NCI-H2227 (cell line): Measurements from ENCODE around the gene NOL4L.

ENCODE experiments used
- DNase-seq: peaks from one replicate; lab custom pipeline; 2025; ENCODE audit not compliant: unreplicated experiment; lab: John Stamatoyannopoulos, UW

NOL4L gene

GRCh38 chr20:32527447-32528055 lies 57.6 kb downstream of the NOL4L start:
- DNase-seq, result peak; percentile 23

GRCh38 chr20:32527052-32527446 lies 58.1 kb downstream of the NOL4L start:
- DNase-seq, result no peak

- DNase-seq, result no peak
Observed at GRCh38 chr20:32526541-32526940, 58.6 kb downstream of the NOL4L start.

GRCh38 chr20:32526125-32526524 lies 59.0 kb downstream of the NOL4L start:
- DNase-seq, result no peak

- peak; percentile 31 for DNase-seq
Observed at GRCh38 chr20:32524829-32525501, 60.2 kb downstream of the NOL4L start.

- DNase-seq, result no peak
Observed at GRCh38 chr20:32523613-32524213, 61.4 kb downstream of the NOL4L start.

- peak; percentile 27 for DNase-seq
Observed at GRCh38 chr20:32522776-32523612, 62.1 kb downstream of the NOL4L start.

GRCh38 chr20:32522526-32522775 lies 62.7 kb downstream of the NOL4L start:
- DNase-seq, result no peak

- peak; percentile 88 for DNase-seq
Observed at GRCh38 chr20:32521780-32522525, 63.2 kb downstream of the NOL4L start.

GRCh38 chr20:32520927-32521203 lies 64.3 kb downstream of the NOL4L start:
- no peak for DNase-seq

- DNase-seq, result no peak
Observed at GRCh38 chr20:32519381-32519730, 65.8 kb downstream of the NOL4L start.

GRCh38 chr20:32518593-32519380 lies 66.3 kb downstream of the NOL4L start:
- peak; percentile 32 for DNase-seq

- DNase-seq, result no peak
Observed at GRCh38 chr20:32517914-32518592, 67.1 kb downstream of the NOL4L start.

GRCh38 chr20:32517518-32517873 lies 67.6 kb downstream of the NOL4L start:
- DNase-seq, result no peak

GRCh38 chr20:32516583-32517517 lies 68.3 kb downstream of the NOL4L start:
- peak; percentile 19 for DNase-seq

- DNase-seq, result no peak
Observed at GRCh38 chr20:32515631-32516101, 69.5 kb downstream of the NOL4L start.

GRCh38 chr20:32514760-32515159 lies 70.4 kb downstream of the NOL4L start:
- no peak for DNase-seq

- DNase-seq, result no peak
Observed at GRCh38 chr20:32513031-32513866, 71.9 kb downstream of the NOL4L start.
